ENCODE data around the gene SLC24A3.

GRCh38 chr20:19361790-19362189 lies 149.3 kb downstream of the SLC24A3 start:
- TF ChIP-seq CTCF (conservative IDR thresholded peaks at IDR 0.05; ENCODE audit: low read length) (no peak), EZH2phosphoT487 (IDR thresholded peaks at IDR 0.05; ENCODE audit: borderline replicate concordance, low read depth, low read length) (no peak)

All from OCI-LY7 (cell line).